ENCODE results near the gene CLPTM1L.
"Not testable (repeated sequence)": the region's sequence is repeated elsewhere in the genome, so short reads cannot be mapped to it uniquely, and the experiment has no call there.

CLPTM1L gene

GRCh38 chr5:1380011-1380817 is 35.3 kb upstream of the CLPTM1L start:
- no peak for DNase-seq

DNA sequence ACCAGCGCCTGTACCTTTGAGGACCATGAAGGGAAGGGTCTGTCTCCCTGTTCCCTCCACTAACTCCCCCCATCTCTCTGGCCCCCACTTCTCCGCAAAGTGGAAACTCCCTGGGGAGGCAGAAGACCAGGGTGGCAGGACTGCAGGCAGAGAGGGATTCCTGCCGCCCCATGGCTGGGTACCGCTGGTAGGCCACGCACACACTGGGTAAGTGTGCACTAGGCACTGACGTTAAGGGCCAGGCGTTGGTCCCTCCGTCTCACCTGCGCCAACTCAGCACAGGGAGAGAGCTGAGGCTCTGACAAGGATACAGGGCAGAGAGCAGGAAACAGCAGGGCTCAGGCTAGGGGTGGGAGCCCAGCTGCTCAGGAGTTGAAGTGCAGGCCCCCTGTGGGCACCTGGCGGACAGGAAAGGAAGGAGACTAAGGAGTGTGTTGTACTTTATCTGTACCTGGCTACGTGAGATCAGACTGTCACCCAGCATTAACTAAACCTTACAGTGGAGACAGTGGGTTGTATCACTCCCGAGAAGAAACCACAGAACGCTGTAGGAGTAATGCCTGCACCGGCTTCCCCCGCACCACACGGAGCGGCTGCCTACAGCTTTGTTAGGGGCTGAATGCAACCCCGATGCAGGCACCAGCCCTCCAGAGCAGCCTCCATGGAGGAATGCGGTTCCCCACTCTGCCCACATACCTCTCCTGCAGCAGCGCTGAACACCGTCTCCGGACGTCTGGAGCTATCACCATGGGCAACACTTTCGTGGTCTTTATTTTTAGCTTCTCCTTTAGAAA is 34.2 kb upstream of the CLPTM1L start:
- no peak for DNase-seq

- no peak for DNase-seq
Observed at GRCh38 chr5:1378096-1378495, 33.2 kb upstream of the CLPTM1L start.

DNA sequence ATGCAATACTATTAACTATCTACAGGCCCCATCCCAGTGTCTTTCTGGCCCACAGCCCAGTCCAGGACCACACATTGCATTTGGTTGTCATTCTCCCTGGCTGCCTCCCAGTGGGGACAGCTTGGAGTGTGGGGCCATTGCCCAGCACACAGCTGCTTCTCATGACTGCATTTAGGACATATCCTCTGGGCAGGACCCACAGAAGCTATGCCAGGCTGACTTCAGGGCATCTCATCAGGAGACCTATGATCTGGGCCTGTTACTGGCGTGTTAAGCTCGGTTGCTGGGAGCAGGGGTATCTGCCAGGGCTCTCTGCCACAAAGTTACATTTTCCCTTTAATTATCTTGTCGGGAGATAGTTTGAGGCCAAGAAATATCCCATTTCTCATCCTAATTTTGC is 32.1 kb upstream of the CLPTM1L start:
- no peak for DNase-seq

DNA sequence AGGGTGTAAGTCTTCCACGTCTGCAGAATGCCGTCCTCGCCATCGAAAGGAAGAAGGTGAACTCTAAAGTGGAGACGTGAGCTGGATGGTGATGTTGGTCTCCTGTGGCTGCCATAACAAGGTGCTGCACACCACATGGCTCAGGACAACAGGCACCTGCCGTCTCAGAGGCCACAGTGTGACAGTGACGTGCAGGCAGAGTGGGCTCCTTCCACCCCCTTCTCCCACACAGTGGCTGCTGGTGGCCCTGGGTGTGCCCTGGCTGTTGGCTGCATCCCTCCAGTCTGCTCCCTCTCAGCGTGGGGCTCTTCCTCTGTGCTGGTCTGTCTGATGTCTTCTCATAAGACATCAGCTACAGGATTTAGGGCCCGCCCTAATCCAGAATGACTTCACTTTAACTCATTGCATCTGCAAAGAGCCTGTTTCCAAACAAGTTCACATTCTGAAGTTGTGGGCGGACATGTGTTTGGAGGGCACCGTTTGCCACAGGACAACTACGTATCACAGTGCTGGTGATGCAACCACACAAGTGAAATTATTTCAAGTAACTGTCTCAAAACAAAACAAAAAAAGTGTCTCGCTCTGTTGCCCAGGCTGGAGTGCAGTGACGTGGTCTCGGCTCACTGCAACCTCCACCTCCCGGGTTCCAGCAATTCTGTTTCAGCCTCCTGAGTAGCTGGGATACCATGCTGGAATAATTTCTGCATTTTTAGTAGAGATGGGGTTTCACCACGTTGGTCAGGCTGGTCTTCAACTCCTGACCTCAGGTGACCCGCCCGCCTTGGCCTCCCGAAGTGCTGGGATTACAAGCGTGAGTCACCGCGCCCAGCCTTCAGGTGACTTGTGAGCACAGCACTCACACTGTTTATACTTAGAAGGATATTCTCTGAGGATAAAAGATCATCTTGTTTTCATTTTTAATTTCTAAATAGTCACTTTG is 31.2 kb upstream of the CLPTM1L start:
- no peak for DNase-seq

DNA sequence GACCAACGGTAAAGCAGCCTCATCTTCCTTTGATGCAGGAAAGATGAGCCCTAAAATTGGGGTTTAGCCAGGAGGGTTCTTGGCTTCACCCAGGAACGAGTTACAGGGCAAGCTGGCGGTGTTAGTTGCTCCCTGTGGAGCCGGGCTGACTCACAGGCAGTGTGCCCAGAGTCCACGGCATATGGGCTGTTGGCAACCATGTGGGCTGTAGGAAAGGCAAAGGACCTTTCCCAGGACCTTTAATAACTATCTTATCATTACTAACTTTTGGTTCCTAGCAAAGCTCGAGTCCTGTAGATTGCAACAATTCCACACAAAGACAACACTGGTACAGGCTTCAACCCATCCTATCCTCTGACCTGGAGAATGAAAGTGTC is 29.8 kb upstream of the CLPTM1L start:
- DNase-seq = no peak

DNA sequence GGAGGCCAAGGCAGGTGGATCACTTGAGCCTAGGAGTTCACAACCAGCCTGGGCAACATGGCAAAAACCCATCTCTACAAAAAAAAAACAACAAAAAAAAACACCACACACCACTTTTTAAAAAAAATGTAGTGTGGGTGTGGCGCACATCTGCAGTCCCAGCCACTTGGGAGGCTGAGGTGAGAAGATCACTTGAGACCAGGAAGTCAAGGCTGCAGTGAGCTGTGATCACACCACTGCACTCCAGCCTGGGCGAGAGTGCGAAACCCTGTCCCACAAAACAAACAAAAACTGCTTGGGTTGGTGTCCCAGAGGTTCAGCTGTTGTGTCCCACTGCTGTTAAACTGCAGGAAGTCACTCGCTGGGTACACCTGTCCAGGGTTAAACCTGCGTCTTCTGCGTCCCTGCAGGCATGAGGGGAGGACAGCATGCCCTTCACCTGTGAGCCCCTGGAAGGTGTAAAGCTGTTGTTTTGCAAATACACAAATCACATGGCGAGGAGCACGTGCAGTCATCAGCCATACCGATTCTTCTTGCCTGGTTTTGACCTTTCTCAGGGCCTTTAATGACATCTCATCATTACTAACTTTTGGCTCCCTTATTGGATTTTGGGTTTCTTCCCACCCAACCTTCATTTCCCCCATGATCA is 29.3 kb upstream of the CLPTM1L start:
- no peak for DNase-seq

GRCh38 chr5:1371972-1372342 is 27.1 kb upstream of the CLPTM1L start:
- not testable (repeated sequence) for DNase-seq

DNA sequence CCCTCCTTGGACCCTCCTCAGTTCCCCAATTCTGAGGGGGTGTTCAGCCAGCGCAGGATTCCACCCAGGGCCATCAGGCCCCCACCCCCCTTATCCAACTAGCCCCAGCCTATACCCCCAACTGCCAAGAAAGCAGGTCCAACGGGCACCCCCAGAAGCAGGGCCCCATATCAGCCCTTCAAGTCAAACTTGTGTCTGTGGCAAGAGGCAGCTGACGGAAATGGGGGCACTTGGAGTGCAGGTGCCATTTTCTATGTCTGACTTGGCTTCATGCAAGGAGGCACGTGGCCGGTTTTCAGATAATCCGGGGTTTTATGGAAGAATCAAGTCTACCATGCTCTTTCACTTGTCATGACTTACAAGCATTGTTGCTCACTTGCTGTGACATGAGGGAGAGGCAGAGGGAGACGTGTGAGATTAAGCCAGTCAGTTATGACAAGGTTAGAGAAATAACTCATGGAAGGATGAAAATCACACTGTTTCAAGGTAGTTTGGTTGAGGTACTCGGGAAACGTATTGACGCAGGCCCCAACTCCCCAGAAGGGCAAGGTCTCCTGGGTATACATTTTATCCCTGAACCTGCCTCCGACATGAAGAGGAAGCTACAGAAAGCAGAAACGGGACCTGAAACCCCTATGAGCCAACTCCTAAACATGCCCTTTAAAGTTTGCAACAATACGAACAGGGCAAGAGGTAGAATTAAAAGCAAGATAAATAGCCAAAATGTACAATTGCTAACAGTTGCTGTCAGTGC is 26.5 kb upstream of the CLPTM1L start:
- DNase-seq = no peak

- no peak for DNase-seq
Observed at GRCh38 chr5:1370006-1370405, 25.1 kb upstream of the CLPTM1L start.

GRCh38 chr5:1368756-1369155 is 23.9 kb upstream of the CLPTM1L start:
- DNase-seq = no peak

- no peak for DNase-seq
Observed at GRCh38 chr5:1368236-1368635, 23.3 kb upstream of the CLPTM1L start.

- DNase-seq = no peak
Observed at GRCh38 chr5:1367149-1367548, 22.2 kb upstream of the CLPTM1L start.

- no peak for DNase-seq
Observed at GRCh38 chr5:1366514-1366913, 21.6 kb upstream of the CLPTM1L start.

DNA sequence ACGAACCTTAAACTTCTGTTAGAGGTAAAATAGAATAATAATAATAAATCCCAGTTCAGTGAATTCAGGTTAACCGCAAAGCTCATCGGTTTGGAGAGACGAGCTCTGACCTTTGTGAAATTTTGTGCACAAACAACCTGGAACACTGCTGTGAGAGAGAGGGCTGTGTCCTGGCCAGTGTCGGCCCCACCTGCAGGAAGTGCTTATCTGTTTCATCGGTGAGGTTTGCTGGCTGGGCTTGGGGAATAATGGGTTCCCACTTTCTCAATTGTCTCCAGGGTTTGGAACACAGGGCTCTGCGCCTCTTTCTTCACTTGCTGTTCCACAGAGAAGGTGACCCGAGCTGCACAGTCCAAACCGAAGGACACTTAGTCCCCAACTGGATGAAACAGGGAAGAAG is 19.3 kb upstream of the CLPTM1L start:
- no peak for DNase-seq

DNA sequence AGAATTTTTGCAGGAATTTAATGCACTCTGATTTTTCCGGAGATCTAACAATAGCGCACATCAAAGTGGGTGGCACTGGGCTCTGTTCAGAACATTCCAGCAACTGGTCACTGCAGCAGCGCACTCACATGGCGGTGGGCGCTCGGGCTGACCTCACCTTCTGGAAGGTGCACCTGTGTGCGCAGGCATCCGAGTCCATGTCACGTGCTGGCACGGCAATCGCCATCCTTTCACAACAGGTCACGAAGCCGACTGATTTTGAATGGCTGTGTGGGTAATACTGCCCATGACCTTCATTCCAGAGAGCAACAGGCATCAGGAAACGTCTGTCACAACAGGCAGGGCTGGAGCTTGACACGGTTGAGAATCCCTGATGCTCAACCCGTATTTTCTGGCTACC is 18.7 kb upstream of the CLPTM1L start:
- no peak for DNase-seq

- no peak for DNase-seq
Observed at GRCh38 chr5:1363160-1363559, 18.3 kb upstream of the CLPTM1L start.

DNA sequence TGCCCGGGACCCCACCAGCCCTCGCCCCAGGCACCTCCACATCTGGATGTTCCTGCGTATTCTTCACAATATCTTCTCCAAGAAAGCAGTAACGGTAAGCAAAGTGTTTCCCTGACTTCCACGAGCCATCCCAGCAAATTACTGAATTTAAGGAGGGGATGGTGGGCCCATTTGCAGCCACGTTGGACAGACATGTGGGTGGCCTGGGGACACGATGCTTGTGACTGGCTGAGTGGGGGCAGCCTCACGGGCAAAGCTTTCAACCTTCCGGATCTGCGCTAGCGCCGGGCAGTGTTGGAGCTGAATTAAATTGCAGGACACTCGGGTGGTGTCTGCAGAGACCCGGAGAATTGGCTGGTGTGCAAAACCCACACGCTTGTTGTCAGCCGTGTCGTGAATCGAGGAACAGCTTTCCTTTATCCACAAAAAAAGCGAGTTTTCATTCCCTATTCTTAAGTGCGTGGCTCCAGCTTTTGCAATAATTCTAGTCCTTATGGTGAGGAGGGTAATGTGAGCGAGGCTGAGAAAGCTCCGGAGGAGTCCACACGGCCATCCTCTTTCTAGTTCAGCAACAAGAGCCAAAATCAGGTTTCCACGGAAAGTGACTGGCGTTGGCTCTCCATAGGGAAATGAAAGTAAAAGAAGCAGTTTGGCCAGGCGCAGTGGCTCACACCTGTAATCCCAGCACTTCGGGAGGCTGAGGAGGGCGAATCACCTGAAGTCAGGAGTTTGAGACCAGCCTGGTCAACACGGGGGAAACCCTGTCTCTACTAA is 17.5 kb upstream of the CLPTM1L start:
- no peak for DNase-seq

DNA sequence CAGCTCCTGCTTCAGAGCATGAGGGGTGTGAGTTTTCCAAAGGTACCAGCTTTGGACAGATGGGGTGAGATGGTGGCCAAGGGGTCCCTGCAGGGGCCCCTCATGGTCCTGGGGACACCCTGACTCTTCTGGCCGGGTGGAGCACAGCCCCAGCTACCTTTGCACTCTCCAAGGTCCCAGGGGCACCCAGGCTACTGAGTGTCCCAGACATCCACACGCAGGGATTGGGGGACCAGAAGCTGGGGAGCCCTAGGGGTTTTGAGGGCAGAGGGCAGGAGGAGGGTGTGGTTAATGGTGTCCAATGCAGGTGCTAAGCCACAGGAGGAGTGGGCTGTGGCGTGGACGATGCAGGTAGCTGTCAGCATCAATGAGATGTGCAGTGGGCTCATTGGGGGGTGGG is 16.0 kb upstream of the CLPTM1L start:
- no peak for DNase-seq

GRCh38 chr5:1360367-1360766 is 15.5 kb upstream of the CLPTM1L start:
- DNase-seq = not testable (repeated sequence)

DNA sequence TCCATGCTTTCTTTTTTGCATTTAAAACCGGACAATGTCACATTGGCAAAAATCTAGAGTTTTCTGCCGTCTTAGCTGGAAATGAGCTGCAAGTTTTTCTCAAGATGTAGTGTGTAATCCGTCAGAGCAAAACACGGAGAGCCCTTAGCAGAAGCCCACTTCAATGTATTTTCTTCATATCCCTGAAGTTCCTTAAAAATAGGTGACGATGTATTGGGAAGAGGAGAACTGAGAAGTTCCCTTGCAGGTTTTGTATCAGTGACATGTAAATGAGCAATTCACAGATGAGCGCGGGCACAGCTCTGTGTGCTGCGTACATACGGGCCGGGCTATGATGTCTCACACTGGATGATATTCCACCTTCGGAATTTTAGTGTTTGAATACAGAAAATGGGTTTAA is 14.8 kb upstream of the CLPTM1L start:
- no peak for DNase-seq
